Lung (tissue), 13 donors: Measurements from ENCODE around the gene TRAPPC11. TPM values are rescaled to one million over a fixed set of nuclear protein-coding genes. Genes with fewer than 3 reads are reported as not detected.
A peak's percentile ranks its signal among the peaks of the same experiment; 100 is the strongest.

Experiments
- ATAC-seq: fragments of 200-7000 bp; cut with Tn5 transposase; one replicate; pipeline ENCODE4 v1.9.1; 2020; ENCODE audit warnings: moderate number of reproducible peaks; ENCODE audit not compliant: insufficient read depth, low FRiP score
- DNase-seq, 3 donors: peaks; one replicate each; pipeline ENCODE4 v3.0.0-alpha.2; 2013 to 2017
- H3K27ac ChIP-seq, 2 donors: one replicate each; pipeline ENCODE4 v1.5.1; 2013; ENCODE audit warnings: mild to moderate bottlenecking in 2 of 2, moderate library complexity in 2 of 2, control low read depth in 1 of 2, inconsistent platforms in 1 of 2, low read depth in 1 of 2, low read length in 1 of 2
- H3K27me3 ChIP-seq, 3 donors: one replicate each; pipeline ENCODE4 v1.5.1; 2013; ENCODE audit warnings: low read length in 2 of 3; ENCODE audit not compliant: control insufficient read depth in 3 of 3, insufficient read depth in 3 of 3
- H3K36me3 ChIP-seq, 4 donors: one replicate each; pipeline ENCODE4 v1.5.1; 2013; ENCODE audit warnings: low read length in 4 of 4, mild to moderate bottlenecking in 1 of 4, moderate library complexity in 1 of 4; ENCODE audit not compliant: control insufficient read depth in 4 of 4, insufficient read depth in 4 of 4
- H3K4me1 ChIP-seq, 5 donors: one replicate each; pipeline ENCODE4 v1.5.1; 2013; ENCODE audit warnings: low read length in 5 of 5, mild to moderate bottlenecking in 2 of 5, moderate library complexity in 1 of 5; ENCODE audit not compliant: control insufficient read depth in 5 of 5, insufficient read depth in 5 of 5
- H3K4me3 ChIP-seq: one replicate; pipeline ENCODE4 v1.5.1; 2013; ENCODE audit warnings: mild to moderate bottlenecking, control low read depth, moderate library complexity
- H3K9ac ChIP-seq, 2 donors: one replicate each; pipeline ENCODE4 v1.5.1; 2013; ENCODE audit warnings: low read length in 2 of 2, control low read depth in 1 of 2; ENCODE audit not compliant: insufficient read depth in 1 of 2
- H3K9me3 ChIP-seq, 4 donors: one replicate each; pipeline ENCODE4 v1.5.1; 2013; ENCODE audit warnings: low read length in 3 of 4, mild to moderate bottlenecking in 1 of 4, moderate library complexity in 1 of 4; ENCODE audit not compliant: control insufficient read depth in 4 of 4, insufficient read depth in 3 of 4
- WGBS, 2 donors: extraction: QIAGEN DNeasy Blood & Tissue Kit; methylation state at CpG; one replicate each; pipeline ENCODE4 v1.1.7; 2013; 5-methylcytosine and 5-hydroxymethylcytosine counted together
- polyA plus RNA-seq, 2 donors: library from polyadenylated mRNA; stranded (reverse); fragments of 200-250 nt; gene quantifications; one replicate each; pipeline ENCODE4 v1.2.1, GENCODE V29; 2013
- small RNA-seq: library from RNA; depleted of rRNA; stranded (forward); fragments of <200 nt; gene quantifications from one replicate; pipeline ENCODE3, GENCODE V24; 2014; ENCODE audit warnings: low replicate concordance
- total RNA-seq, 2 donors: library from RNA; depleted of rRNA in 1 of 2; stranded (reverse); fragments of >200 nt in 1 of 2; gene quantifications; one replicate each; pipeline ENCODE4 v1.2.1, GENCODE V29; 2014 to 2021
- TF ChIP-seq, protein P1 (sequence below): IDR thresholded peaks from 2 replicates; pipeline ENCODE4 v1.5.1; 2012; ENCODE audit warnings: mild to moderate bottlenecking; ENCODE audit errors: control extremely low read depth, extremely low read depth
- donor health status: control.
- donor health status: control.
- donor health status: Bipolar disorder and iron deficiency.
- donor health status: healthy.
- donor health status: DM: yes; HTN: yes; CAD: no.

Gene TRAPPC11
- total and polyA plus RNA-seq, 4 donors = 15.5 to 80.1 (median 25.4) TPM

DNA sequence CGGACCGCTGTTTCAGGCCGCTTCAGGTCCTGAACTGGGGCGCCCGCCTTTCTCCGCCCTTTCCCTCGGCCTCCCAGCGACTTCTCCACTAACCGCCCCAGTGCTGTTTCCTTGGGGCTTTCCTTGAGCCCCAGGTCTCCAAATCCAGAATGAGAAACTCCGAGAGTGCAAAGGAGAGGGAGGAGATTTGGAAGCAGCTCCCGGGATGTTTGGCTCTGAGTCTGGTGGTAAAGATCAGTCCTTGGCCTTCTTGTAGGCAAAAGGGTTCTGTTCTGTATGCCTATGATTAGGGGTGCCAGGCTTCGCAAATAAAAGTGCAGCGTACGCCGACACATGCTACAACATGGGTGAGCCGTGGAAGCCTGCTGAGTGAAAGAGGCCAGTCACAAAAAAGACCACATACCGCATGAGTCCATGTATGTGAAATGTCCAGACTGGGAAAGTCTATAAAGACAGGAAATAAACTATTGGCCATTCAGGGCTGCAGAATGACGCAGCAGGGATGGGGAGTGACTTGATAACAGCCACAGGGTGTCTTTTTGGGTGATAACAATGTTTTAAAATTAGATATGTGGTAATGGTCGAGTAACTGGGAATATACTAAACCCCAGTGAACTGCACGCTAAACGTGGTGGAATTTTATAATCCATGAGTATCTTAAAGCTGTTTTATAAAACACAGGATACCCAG is 99.8 kb downstream of the TRAPPC11 start:
- Histone ChIP-seq H3K36me3 (no peaks in the 10 kb centered on the region), H3K9me3 (no peaks in the 10 kb centered on the region), H3K4me3 (no peak overlapping the region), H3K4me1 (peaks cover 0 to 9% (median 0%) of the 10 kb centered on the region in 5 donors), H3K27ac (peak overlapping the region in 1 of 2 donors; percentile 25), H3K9ac (no peak overlapping the region), H3K27me3 (no peaks in the 10 kb centered on the region)
- ATAC-seq = no peak
- DNase-seq = peak in 2 of 3 donors; percentile 15 to 20
- 89 to 93% methylated on average over 21 of the region's 21 CpGs for WGBS, 2 donors
- TF ChIP-seq, protein P1, sequence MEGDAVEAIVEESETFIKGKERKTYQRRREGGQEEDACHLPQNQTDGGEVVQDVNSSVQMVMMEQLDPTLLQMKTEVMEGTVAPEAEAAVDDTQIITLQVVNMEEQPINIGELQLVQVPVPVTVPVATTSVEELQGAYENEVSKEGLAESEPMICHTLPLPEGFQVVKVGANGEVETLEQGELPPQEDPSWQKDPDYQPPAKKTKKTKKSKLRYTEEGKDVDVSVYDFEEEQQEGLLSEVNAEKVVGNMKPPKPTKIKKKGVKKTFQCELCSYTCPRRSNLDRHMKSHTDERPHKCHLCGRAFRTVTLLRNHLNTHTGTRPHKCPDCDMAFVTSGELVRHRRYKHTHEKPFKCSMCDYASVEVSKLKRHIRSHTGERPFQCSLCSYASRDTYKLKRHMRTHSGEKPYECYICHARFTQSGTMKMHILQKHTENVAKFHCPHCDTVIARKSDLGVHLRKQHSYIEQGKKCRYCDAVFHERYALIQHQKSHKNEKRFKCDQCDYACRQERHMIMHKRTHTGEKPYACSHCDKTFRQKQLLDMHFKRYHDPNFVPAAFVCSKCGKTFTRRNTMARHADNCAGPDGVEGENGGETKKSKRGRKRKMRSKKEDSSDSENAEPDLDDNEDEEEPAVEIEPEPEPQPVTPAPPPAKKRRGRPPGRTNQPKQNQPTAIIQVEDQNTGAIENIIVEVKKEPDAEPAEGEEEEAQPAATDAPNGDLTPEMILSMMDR = no peak

DNA sequence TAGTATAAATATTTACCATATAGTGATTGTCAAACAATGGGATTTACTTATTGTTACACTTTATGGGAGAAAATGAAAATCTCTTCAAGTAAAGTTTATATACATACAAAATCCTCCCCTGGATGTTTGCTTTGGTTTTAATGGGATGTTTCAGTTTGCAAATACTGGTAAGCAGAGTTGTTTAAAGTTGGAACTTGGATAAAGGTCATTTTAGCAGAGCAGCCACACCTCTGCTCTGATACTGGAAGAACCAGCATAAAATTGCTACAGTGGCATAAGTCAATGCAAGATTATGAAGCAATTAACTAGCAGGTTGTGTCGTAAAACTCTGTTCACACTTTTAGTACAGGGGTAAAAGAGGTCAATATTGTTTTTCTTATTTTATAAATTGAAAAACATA is 101.2 kb downstream of the TRAPPC11 start:
- WGBS, 2 donors = 48 to 60% methylated on average over 1 of the region's 1 CpG
- H3K27me3 ChIP-seq = no peaks in the 10 kb centered on the region
- H3K36me3 ChIP-seq = no peaks in the 10 kb centered on the region
- no peak overlapping the region for H3K27ac ChIP-seq
- ATAC-seq (no peak), DNase-seq (no peak)
- peaks cover 0 to 2% (median 0%) of the 10 kb centered on the region in 4 donors for H3K9me3 ChIP-seq
- H3K4me1 ChIP-seq = peaks cover 0 to 9% (median 0%) of the 10 kb centered on the region in 5 donors
- H3K9ac ChIP-seq = no peak overlapping the region
- TF ChIP-seq, protein P1 = no peak
- H3K4me3 ChIP-seq = no peak overlapping the region

Small RNA genes lying within 50 kb of the gene (small RNA-seq; reads per million reads assigned to genes)
- gene RNU6-1053P (not detected), gene RNU6-335P (not detected), gene RNU6-479P (not detected)

Other genes with a start within 250 kb of the TRAPPC11 start
- gene CDKN2AIP, start 214.7 kb upstream of the TRAPPC11 start, total RNA-seq = 10 to 100 TPM; 12.6 to 19.6 TPM
- gene CDKN2AIP, start 214.7 kb upstream of the TRAPPC11 start, polyA plus RNA-seq = 10 to 100 TPM in 1 of 2 donors, 1 to 10 TPM in 1; 9.1 to 10.1 TPM
- 10 to 100 TPM; 10.4 to 21.9 TPM for gene ING2, start 154.2 kb upstream of the TRAPPC11 start, total RNA-seq
- 1 to 10 TPM; 8.5 to 9.3 TPM for gene ING2, start 154.2 kb upstream of the TRAPPC11 start, polyA plus RNA-seq
- 10 to 100 TPM; 18.5 to 19.9 TPM for gene RWDD4, start 108 bp upstream of the TRAPPC11 start, total RNA-seq
- gene RWDD4, start 108 bp upstream of the TRAPPC11 start, polyA plus RNA-seq = 10 to 100 TPM; 10.9 to 13.5 TPM
- gene STOX2, start 246.0 kb downstream of the TRAPPC11 start, total RNA-seq = 10 to 100 TPM; 15.1 to 27.5 TPM
- 1 to 10 TPM; 1.8 to 2.0 TPM for gene STOX2, start 246.0 kb downstream of the TRAPPC11 start, polyA plus RNA-seq